T1000 (cell line): ENCODE measurements around the gene MAGI2.

ENCODE experiments used
- DNase-seq: peaks from one replicate; lab custom pipeline; 2025; ENCODE audit warnings: mixed read lengths; lab: John Stamatoyannopoulos, UW

Gene MAGI2

GRCh38 chr7:78734626-78735025 is 718.8 kb downstream of the MAGI2 start:
- DNase-seq, result no peak

- DNase-seq, result no peak
Measured at GRCh38 chr7:78720066-78720465, 733.4 kb downstream of the MAGI2 start.

- DNase-seq, result no peak
Measured at GRCh38 chr7:78718212-78718611, 735.3 kb downstream of the MAGI2 start.

GRCh38 chr7:78716876-78717275 is 736.6 kb downstream of the MAGI2 start:
- no peak for DNase-seq

GRCh38 chr7:78714356-78714755 is 739.1 kb downstream of the MAGI2 start:
- no peak for DNase-seq

- no peak for DNase-seq
Measured at GRCh38 chr7:78712111-78712510, 741.4 kb downstream of the MAGI2 start.

DNA sequence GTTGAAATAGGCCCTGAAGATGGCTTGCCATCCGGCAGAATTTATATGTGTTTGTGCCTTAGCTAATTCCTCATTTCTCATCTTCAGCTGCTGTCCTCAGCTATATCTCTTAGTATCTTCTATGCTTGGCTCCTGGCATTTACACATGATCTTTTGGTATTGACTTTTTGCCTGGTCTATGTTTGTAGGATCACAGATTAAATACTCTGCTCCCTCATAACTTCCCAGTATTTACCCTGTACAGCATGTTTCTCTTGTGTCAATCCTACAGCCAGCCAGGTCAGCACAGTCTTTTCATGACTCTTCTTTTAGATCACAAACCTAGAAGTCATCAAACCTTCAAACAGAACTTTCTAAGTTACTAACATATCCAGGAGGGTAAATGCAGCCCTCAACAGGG is 743.8 kb downstream of the MAGI2 start:
- no peak for DNase-seq

GRCh38 chr7:78704504-78704903 is 749.0 kb downstream of the MAGI2 start:
- no peak for DNase-seq

- no peak for DNase-seq
Measured at GRCh38 chr7:78703391-78703790, 750.1 kb downstream of the MAGI2 start.

GRCh38 chr7:78702770-78703169 is 750.7 kb downstream of the MAGI2 start:
- DNase-seq, result peak; percentile 3

- no peak for DNase-seq
Measured at GRCh38 chr7:78695826-78696225, 757.6 kb downstream of the MAGI2 start.

DNA sequence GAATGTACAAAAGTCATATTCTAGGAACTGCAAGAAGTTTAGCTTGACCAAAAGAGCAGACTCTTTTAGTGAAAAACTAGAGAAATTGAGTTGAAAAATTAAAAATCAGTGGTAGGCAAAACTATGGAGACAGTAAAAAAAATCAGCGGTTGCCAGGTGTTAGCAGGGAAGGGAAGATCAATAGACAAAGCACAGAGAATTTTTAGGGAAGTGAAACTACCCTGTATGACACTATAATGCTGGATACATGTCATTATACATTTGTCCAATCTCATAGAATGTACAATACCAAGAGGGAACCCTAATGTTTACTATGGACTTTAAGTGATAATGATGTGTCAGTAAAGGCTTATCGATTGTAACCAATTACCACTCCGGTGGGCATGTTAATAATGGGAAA is 761.9 kb downstream of the MAGI2 start:
- no peak for DNase-seq

DNA sequence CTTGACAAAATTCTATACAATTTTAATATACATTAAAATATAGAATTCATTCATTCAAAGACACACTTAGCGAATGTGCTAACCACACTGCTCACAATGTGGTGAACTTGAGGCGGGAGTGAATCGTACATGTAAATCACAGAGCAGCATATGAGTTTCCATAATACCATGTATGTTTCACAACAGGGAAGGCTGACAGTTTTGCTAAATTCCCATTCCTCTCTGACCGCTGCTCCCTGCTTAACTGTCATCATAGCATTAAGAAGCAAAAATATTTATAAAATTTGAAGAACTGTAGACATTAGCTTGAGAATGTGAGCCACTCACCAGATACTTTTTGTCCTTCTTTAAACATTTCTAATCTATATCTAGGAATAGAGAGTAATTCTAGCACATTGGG is 763.3 kb downstream of the MAGI2 start:
- DNase-seq, result no peak

DNA sequence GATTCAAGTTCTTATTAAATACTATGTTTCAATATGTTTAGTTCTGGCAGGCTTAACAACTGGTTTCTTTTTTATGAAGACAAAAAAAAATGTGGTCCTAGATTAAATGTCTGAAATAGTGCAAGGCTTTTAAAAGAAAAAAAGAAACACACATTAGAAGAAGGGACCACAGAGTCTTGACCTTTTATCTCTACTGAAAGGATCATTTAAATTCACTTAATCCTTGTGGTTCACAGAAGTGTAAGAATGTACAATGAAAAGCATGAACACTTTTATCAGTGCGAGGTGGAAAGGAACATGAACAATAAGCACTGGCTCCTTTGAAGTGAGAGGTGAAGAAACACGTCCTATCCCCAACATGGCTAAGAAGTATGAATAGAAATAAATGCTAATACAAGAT is 765.1 kb downstream of the MAGI2 start:
- no peak for DNase-seq

DNA sequence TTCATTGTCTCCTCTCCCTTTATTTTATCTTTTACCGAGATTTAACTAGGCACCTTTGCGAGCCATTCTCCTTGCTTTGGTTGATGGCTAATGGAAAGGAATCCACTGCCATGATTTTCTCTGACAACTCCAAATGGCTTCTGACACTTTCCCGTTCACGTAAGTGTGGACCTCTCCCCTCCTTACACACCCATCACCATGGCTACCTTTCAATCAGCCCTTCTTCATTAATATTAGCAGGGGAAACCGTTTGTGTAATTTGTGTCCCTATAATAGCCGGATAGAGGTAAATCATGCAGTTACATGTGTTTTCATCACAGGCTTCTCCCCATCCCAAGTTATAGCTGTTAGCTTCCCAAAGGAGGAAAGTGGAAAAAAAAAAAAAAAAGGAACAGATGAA is 767.3 kb downstream of the MAGI2 start:
- DNase-seq, result no peak

DNA sequence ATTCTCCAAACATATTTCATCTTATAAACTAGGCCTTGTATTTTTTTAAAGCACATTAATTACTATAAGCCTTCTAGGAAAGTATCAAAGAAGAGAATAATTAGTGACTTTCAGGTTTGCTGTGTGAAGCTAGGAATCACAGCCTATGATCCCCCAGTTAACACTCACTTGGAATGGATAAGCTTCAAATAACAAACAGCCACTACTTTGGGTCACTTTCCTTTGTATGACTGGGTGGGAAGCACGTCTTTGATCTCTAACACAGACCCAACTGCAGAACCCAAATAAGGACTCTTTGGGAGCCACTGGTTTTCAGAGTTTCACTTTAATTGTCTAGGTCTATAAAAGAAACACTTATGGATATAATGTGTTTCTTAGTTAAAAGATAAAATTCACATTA is 769.3 kb downstream of the MAGI2 start:
- DNase-seq, result no peak

GRCh38 chr7:78683566-78683965 is 769.9 kb downstream of the MAGI2 start:
- no peak for DNase-seq

DNA sequence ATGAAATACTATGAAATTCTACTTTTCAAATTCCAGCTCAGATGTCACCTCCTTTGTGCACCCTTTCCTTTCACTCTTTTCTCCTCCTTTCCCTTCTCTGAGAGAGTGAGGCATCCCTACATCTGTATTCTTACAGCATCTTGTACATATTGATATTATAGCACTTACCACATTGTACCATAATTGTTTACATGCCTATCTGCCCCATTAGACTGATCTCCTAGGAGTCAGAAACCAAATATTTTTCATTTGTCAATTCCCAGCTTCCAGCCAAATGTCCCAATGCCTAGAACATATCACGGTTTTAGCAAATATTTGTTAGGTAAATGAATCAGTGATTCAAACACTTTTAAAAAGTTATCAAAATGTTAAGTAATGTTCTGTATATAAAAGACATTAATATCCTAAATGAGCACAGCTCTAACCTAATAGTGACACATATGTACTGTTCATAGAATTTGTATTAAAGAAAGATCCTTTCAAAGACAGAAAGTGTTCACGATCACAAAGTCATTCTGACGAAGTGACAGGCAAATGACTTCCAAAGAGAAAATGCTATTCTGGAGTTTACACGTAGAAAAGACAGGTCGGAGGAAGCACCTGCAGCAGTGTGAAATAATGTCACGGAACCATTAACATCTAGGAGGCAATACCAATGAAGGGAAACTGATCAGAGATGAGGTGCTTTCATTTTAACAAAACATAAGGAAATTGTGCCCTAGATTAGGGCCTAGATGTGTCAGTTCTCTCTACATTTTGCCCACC is 774.2 kb downstream of the MAGI2 start:
- no peak for DNase-seq

GRCh38 chr7:78677391-78677790 is 776.1 kb downstream of the MAGI2 start:
- no peak for DNase-seq

GRCh38 chr7:78675511-78675910 is 778.0 kb downstream of the MAGI2 start:
- DNase-seq, result no peak

DNA sequence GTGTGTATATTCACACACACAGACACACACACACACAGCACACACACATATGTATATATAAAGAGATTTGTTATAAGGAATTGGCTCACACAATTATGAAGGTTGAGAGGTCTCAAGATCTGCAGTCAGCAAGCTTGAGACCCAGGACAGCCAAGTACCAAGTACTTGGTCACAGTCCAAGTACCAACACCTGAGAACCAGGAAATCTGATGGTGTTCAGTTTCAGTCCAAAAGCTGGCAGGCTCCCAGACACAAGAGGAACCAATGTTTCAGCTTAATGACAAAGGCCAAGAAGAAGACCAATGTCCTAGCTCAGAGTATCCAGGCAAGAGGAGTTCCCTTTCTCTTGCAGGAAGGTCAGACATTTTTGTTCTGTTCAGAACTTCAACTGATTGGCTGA is 780.2 kb downstream of the MAGI2 start:
- DNase-seq, result no peak

DNA sequence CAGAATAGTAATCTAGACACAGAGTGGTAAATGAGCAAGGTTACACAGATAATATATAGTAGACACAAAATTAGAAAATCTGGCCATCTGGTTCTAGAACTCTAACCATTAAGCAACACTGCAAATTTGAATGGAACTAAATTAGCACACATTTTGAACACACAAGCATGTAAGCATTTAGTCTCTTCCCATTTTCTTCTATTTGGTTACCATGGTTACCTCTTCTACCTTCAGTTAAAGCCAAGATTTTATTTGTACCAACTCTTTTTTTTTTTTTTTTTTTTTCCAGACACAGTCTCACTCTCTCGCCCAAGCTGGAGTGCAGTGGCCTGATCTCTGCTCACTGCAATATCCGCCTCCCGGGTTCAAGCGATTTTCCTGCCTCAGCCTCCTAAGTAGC is 790.5 kb downstream of the MAGI2 start:
- no peak for DNase-seq

GRCh38 chr7:78649976-78650375 is 803.5 kb downstream of the MAGI2 start:
- DNase-seq, result no peak

- no peak for DNase-seq
Measured at GRCh38 chr7:78649236-78649635, 804.2 kb downstream of the MAGI2 start.
